Activated CD8-positive, alpha-beta memory T cell treated with anti-CD3 and anti-CD28 coated beads for 1 hour (primary cell): ENCODE results near the gene APOBEC3F.
"Not testable (repeated sequence)": the region's sequence is repeated elsewhere in the genome, so short reads cannot be mapped to it uniquely, and the experiment has no call there.

Experiments used
- DNase-seq, 2 donors: peaks; one replicate each; pipeline ENCODE4 v3.0.0-alpha.2; 2020; ENCODE audit warnings: low read depth in 1 of 2; ENCODE audit errors: extremely low read depth in 1 of 2

Gene APOBEC3F

GRCh38 chr22:39068033-39068785 lies 27.5 kb downstream of the APOBEC3F start:
- DNase-seq: no peak

GRCh38 chr22:39070186-39070585 lies 29.5 kb downstream of the APOBEC3F start:
- no peak for DNase-seq

- DNase-seq: not testable (repeated sequence)
Measured at GRCh38 chr22:39072581-39072981, 31.9 kb downstream of the APOBEC3F start.

- DNase-seq: no peak
Measured at GRCh38 chr22:39073981-39074380, 33.3 kb downstream of the APOBEC3F start.

DNA sequence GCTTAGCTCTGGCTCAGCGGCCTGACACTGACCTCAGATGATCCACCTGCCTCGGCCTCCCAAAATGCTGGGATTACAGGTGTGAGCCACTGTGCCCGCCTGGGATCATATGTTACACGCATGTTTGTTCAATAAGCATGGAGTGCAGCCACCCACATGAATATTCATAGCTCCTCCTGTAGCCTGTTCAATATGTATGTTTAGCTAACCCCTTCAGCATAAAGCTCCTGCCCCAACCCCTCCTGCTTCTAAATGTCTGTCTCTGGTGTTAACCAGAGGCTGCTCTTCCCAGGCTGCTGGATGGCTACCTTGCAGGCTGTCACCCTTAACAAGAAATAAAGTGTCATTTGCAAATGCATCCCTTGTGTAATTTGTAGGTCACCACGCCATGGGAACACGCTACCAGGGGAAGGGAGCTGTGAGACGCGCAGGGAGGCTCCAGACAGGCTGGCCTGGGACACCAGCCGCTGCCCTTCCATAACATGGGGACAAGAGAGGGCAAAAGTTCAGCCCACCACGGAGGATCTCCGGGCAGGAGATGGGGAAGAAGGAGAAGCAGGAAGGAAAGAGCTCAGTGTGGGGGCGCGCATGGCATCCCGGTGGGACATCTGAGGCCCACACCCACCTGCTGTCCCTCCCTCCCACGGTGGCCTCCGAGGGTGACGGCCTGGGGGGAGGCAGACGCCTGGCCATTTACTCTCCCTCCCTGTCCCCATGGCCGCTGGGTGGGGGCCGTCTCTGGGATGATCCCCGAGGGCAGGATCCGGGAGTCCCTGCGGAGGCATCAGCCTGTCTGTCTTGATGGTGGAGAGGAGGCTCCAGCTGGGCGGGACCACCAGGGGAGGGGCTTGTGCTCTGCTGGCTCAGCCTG lies 35.7 kb downstream of the APOBEC3F start:
- not testable (repeated sequence) for DNase-seq

GRCh38 chr22:39077026-39077840 lies 36.6 kb downstream of the APOBEC3F start, which contains the start of gene APOBEC3G:
APOBEC3G (plus strand) TSS chr22:39077275; CDS start chr22:39077362, 87 bp downstream.
- peak in 1 of 2 donors; percentile 27 for DNase-seq

GRCh38 chr22:39077912-39078311 lies 37.2 kb downstream of the APOBEC3F start:
- DNase-seq: not testable (repeated sequence)

- no peak for DNase-seq
Measured at GRCh38 chr22:39078329-39078728, 37.7 kb downstream of the APOBEC3F start.

DNA sequence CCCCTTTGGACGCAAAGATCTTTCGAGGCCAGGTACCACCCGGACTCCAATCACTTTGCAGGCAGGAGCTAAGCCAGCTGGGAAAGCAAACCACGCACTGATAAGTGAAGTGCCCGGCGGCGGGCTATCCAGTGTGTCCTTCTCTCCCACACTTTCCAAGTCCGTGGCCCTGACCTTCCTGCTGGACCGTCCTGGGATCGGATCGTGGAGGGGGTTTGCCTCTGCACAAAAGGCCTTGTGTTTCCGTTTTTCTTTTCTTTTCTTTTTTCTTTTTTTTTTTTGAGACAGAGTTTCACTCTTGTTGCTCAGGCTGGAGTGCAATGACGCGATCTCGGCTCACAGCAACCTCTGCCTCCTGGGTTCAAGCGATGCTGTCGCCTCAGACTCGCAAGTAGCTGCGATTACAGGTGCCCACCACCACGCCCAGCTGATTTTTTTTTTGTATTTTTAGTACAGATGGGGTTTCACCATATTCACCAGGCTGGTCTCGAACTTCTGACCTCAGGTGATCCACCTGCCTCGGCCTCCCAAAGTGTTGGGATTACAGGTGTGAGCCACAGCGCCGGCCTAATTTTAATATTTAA lies 38.5 kb downstream of the APOBEC3F start:
- DNase-seq: not testable (repeated sequence)

DNA sequence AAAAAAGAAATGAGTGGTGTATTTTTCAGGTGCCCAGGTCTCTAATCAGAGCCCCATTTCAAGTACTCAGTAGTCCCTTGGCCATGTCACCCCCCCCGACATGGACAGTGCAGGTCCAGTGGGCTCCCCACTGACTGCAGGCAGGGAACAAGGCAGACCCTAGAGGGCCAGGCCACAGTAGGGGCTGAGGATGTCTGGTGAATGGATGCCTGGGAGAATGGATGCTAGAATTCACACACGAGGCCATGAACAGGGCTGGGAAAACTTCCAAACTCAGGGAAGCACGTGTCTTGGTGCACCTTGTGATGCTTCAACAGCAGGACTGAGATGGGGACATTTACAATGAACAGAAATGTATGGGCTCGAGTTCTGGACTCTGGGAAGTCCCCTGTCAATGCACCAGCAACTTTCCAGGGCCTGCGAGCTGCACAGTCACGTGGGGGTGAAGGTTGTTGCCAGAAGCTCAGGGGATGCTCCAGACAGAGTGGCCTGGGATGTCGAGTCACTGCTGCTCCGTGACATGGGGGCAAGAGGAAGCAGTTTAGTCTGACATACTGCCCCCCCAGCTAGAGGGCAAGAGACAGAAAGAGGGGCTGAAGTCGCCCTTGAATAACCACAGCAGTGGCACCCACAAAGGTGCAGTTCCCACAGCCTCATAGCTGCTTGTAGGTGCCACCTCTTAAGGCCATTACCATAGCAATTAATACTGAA lies 39.5 kb downstream of the APOBEC3F start:
- no peak for DNase-seq

- DNase-seq: no peak
Measured at GRCh38 chr22:39081016-39081415, 40.4 kb downstream of the APOBEC3F start.

DNA sequence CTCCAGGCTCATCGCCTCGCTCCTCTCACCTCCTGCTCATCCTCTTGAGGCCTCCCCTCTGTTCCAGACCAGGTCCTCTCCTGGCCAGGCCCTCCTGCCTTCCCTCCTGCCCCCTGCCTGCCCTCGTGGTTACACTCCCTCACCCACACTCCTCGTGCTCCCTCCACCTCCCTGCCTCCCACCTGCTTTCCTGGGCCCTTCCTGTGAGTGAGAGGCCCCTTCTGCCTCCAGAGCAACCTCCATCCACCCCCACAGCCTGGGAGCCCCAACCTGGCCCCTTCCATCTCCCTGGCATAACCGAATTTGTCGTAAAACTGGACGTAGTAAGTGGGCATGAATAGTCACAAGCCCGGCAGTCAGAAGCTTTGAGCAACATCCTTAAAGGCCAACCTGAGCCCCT lies 40.9 kb downstream of the APOBEC3F start:
- DNase-seq: no peak

DNA sequence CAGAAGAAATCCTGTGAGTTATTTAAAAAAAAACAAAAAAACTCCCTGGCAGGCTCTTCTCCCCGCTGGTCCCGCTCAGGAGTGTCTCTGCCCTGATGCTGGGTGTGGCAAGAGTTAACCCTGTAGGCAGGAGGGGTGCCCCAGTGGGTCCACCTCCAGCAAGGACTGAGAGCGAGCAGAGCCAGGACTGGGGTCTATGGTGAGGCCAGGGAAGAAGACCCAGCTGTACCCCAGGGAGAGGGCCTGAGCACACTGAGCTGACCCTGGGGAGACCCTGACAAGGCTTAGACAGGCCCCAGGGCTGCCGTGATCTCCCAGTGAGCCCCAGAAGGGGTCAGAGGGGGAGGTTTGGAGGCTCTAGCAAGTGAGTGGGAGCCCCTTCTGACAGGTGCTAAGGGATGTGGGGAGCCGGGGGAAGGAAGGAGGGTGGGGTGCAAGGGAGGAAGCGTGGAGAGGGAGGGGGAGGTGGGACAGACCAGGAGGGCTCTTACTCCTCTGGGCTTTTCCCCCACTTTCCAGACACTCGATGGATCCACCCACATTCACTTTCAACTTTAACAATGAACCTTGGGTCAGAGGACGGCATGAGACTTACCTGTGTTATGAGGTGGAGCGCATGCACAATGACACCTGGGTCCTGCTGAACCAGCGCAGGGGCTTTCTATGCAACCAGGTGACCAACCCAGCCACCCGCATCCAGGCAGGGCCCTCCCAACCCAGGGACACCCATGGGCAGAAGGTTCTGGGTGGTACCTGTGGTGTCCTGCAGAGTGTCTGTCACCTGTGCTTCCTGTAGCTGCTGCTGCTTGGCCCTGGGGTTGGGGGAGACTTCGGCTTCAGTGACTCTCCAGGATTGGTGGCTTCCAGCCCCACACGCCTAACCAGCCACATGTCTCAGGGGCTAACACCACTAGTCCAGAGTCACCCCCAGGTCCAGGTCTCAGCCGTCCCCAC lies 42.8 kb downstream of the APOBEC3F start:
- DNase-seq: no peak

DNA sequence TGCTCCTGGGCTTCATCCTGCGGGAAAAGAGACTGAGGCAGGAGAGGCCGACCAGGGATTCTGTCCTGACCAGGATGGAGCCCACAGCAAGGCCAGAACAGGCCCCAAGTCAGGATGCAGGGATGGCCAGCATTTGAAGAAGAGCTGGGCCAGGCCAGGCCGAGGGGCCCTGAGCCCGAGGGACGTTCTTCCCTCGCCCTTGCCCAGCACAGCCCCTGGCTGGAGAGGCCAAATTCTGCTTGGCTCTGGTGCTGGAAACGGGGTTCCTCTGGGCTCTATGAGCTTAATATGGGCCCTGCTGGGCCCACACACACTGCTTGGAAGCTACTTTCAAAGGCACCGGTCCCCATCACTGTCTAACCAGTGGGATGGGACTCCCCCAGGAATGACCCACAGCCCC lies 44.0 kb downstream of the APOBEC3F start:
- DNase-seq: no peak

DNA sequence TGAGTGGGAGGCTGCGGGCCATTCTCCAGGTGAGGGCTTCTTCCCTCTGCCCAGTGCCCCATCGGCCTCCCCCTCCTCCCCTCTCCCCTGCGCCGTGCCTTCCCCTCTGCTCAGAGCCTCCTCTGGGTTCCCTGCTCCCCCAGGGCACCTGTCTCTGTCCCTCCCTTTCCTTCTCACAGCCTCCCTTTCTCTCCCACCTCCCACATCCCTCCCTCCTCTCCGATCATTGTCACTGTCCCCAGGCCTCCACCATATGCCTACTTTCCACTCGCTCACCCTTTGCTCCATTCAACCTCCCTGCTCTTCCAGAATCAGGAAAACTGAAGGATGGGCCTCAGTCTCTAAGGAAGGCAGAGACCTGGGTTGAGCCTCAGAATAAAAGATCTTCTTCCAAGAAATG lies 46.4 kb downstream of the APOBEC3F start:
- no peak for DNase-seq

DNA sequence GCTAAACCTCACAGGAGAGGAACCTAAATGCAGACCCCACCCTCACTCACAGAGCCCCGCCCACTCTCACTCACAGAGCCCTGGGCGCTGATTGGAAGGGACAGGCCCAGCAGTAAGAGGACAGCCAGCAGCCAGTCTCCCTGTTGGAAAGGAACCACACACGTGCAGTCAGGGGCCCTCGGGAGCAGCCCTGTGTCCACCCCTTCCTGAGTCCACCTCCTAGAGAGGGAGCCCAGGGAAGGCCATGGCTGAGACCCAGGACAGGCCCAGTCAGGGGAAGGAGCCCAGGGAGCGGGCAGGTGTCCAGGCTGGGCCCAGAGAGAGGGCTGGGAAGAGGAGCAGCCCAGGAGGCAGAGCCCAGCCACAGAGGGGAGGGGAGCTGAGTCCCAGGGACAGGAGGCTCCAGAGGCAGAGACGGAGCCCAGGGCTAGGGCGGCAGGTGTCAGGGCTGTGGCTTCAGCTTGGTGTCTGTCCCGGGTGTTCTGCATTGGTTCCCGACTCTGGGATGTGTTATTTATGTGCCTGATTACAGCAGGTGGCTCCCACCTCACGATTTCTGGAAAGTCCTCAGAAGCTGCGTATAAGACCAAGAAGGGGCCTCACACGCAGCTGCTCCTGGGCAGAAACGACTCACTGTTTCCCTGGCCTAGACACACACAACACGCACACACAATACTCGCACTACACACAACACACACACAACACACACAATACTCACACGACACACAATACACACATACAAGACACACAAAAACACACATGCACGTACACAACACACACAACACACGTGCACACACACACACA lies 47.4 kb downstream of the APOBEC3F start:
- no peak for DNase-seq

- DNase-seq: no peak
Measured at GRCh38 chr22:39088685-39089032, 48.0 kb downstream of the APOBEC3F start.

DNA sequence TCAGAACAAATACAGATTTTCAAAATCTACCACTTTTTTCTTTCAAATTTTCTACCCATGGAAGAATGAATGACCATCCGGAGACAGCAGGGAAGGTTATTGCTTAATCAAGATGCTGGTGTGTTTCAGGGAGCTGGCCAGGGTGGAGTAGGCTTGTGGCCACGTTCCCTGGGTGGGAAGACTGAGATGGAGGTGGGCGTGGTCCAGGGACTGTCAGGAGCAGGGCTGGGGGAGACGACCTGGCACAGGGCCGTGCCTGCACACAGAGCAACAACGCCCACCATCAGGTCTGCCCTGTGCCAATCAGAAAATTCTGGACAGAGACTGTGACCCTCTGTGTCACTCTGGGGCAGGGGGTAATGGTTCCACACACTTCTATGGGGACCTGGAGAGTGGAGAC lies 49.3 kb downstream of the APOBEC3F start:
- DNase-seq: no peak
